ENCODE measurements around the gene NADK. TPM values are rescaled to one million over a fixed set of nuclear protein-coding genes. Genes with fewer than 3 reads are reported as not detected.

Gene NADK
- total RNA-seq, 2 experiments from 2014 or later = 42.1 to 43.6 TPM

GRCh38 chr1:1783320-1783719 is 5.0 kb upstream of the NADK start:
- peaks cover 15% of the 10 kb centered on the region for H3K36me3 Mint-ChIP-seq (ENCODE audit: low read depth)
- CTCF ChIA-PET = no interaction called here
- H3K27ac Mint-ChIP-seq = peak overlapping the region; percentile 63
- intact Hi-C loops (cut with micrococcal nuclease) = loop anchor here (10.0 kb wide), 1 partner anchor 271 kb away; the partner anchor contains the start of gene PRKCZ
- DNase-seq = no peak
- no peaks in the 10 kb centered on the region for H3K9me3 Mint-ChIP-seq
- H3K27me3 Mint-ChIP-seq (ENCODE audit: low read depth) = no peaks in the 10 kb centered on the region
- H3K4me3 Mint-ChIP-seq = no peak overlapping the region
- peaks cover 39% of the 10 kb centered on the region for H3K4me1 Mint-ChIP-seq (ENCODE audit: low read depth)

GRCh38 chr1:1782399-1783221 is 4.3 kb upstream of the NADK start:
- peaks cover 9% of the 10 kb centered on the region for H3K36me3 Mint-ChIP-seq (ENCODE audit: low read depth)
- no peaks in the 10 kb centered on the region for H3K9me3 Mint-ChIP-seq
- H3K4me3 Mint-ChIP-seq = no peak overlapping the region
- CTCF ChIA-PET = interaction anchor here (0.5 to 1.0 kb wide), 2 partner anchors 123 to 267 kb away, joined by 3 to 4 read pairs; no protein-coding TSS in a partner anchor
- H3K27me3 Mint-ChIP-seq (ENCODE audit: low read depth) = no peaks in the 10 kb centered on the region
- DNase-seq = peak; percentile 40
- intact Hi-C loops (cut with micrococcal nuclease) = loop anchor here (10.0 kb wide), 1 partner anchor 272 kb away; the partner anchor contains the start of gene PRKCZ
- H3K27ac Mint-ChIP-seq = no peak overlapping the region
- H3K4me1 Mint-ChIP-seq (ENCODE audit: low read depth) = peaks cover 39% of the 10 kb centered on the region

- H3K27me3 Mint-ChIP-seq (ENCODE audit: low read depth) = no peaks in the 10 kb centered on the region
- CTCF ChIA-PET = interaction anchor here (1.0 kb wide), 1 partner anchor 124 kb away, joined by 3 read pairs; no protein-coding TSS in a partner anchor
- intact Hi-C loops (cut with micrococcal nuclease) = loop anchor here (10.0 kb wide), 1 partner anchor 273 kb away; the partner anchor contains the start of gene PRKCZ
- no peak overlapping the region for H3K4me3 Mint-ChIP-seq
- no peaks in the 10 kb centered on the region for H3K9me3 Mint-ChIP-seq
- peak overlapping the region; percentile 39 for H3K27ac Mint-ChIP-seq
- peaks cover 49% of the 10 kb centered on the region for H3K4me1 Mint-ChIP-seq (ENCODE audit: low read depth)
- DNase-seq = peak; percentile 10
- H3K36me3 Mint-ChIP-seq (ENCODE audit: low read depth) = peaks cover 6% of the 10 kb centered on the region
These were observed 3.2 kb upstream of the NADK start for GRCh38 chr1:1781526-1781903.

GRCh38 chr1:1780598-1781525 is 2.6 kb upstream of the NADK start:
- Mint-ChIP-seq H3K4me3 (no peak overlapping the region), H3K4me1 (ENCODE audit: low read depth) (peaks cover 55% of the 10 kb centered on the region), H3K36me3 (ENCODE audit: low read depth) (peaks cover 9% of the 10 kb centered on the region), H3K27ac (peak overlapping the region; percentile 79), H3K9me3 (no peaks in the 10 kb centered on the region), H3K27me3 (ENCODE audit: low read depth) (no peaks in the 10 kb centered on the region)
- DNase-seq = no peak
- intact Hi-C loops (cut with micrococcal nuclease) = loop anchor here (10.0 kb wide), 1 partner anchor 274 kb away; the partner anchor contains the start of gene PRKCZ
- CTCF ChIA-PET = interaction anchor here (1.1 to 2.0 kb wide), 2 partner anchors 43 to 128 kb away, joined by 4 to 12 read pairs; no protein-coding TSS in a partner anchor

- peaks cover 8% of the 10 kb centered on the region for H3K36me3 Mint-ChIP-seq (ENCODE audit: low read depth)
- DNase-seq = peak; percentile 80
- CTCF ChIA-PET = interaction anchor here (0.6 to 2.0 kb wide), 6 partner anchors 15 to 129 kb away, joined by 3 to 12 read pairs (median 4); no protein-coding TSS in a partner anchor
These were observed 1.7 kb upstream of the NADK start for GRCh38 chr1:1779691-1780597.

GRCh38 chr1:1779320-1779675 is 1.0 kb upstream of the NADK start:
- Mint-ChIP-seq H3K27me3 (ENCODE audit: low read depth) (no peaks in the 10 kb centered on the region), H3K27ac (peak overlapping the region; percentile 79), H3K4me1 (ENCODE audit: low read depth) (peaks cover 65% of the 10 kb centered on the region), H3K36me3 (ENCODE audit: low read depth) (peaks cover 8% of the 10 kb centered on the region), H3K4me3 (peak overlapping the region; percentile 60), H3K9me3 (no peaks in the 10 kb centered on the region)
- intact Hi-C loops (cut with micrococcal nuclease) = loop anchor here (1.0 kb wide), 1 partner anchor 130 kb away; no protein-coding TSS in a partner anchor
- CTCF ChIA-PET = interaction anchor here (1.1 to 2.0 kb wide), 4 partner anchors 16 to 129 kb away, joined by 3 to 12 read pairs (median 6); no protein-coding TSS in a partner anchor
- DNase-seq = no peak

More at GRCh38 chr1:1779691-1780597, 1.7 kb upstream of the NADK start:
- intact Hi-C loops (cut with micrococcal nuclease) = loop anchor here (1.0 to 10.0 kb wide), 2 partner anchors 129 to 275 kb away; partner anchors contain the start of gene PRKCZ
- peak overlapping the region; percentile 38 for H3K4me3 Mint-ChIP-seq
- peaks cover 64% of the 10 kb centered on the region for H3K4me1 Mint-ChIP-seq (ENCODE audit: low read depth)
- no peaks in the 10 kb centered on the region for H3K9me3 Mint-ChIP-seq
- no peaks in the 10 kb centered on the region for H3K27me3 Mint-ChIP-seq (ENCODE audit: low read depth)
- peak overlapping the region; percentile 79 for H3K27ac Mint-ChIP-seq

- intact Hi-C loops (cut with micrococcal nuclease) = loop anchor here (1.0 kb wide), 2 partner anchors 113 to 131 kb away; partner anchors contain the start of gene GNB1
- DNase-seq = peak; percentile 90
- peak overlapping the region; percentile 60 for H3K4me3 Mint-ChIP-seq
- peaks cover 65% of the 10 kb centered on the region for H3K4me1 Mint-ChIP-seq (ENCODE audit: low read depth)
- CTCF ChIA-PET = interaction anchor here (1.1 to 2.0 kb wide), 4 partner anchors 16 to 130 kb away, joined by 3 to 12 read pairs (median 6); no protein-coding TSS in a partner anchor
- H3K36me3 Mint-ChIP-seq (ENCODE audit: low read depth) = peaks cover 8% of the 10 kb centered on the region
- H3K27me3 Mint-ChIP-seq (ENCODE audit: low read depth) = no peaks in the 10 kb centered on the region
- H3K27ac Mint-ChIP-seq = peak overlapping the region; percentile 79
- no peaks in the 10 kb centered on the region for H3K9me3 Mint-ChIP-seq
These were observed 521 bp upstream of the NADK start for GRCh38 chr1:1778663-1779319.

- Mint-ChIP-seq H3K4me3 (peak overlapping the region; percentile 82), H3K36me3 (ENCODE audit: low read depth) (peaks cover 10% of the 10 kb centered on the region), H3K27me3 (ENCODE audit: low read depth) (no peaks in the 10 kb centered on the region), H3K27ac (peak overlapping the region; percentile 81), H3K4me1 (ENCODE audit: low read depth) (peaks cover 57% of the 10 kb centered on the region), H3K9me3 (no peaks in the 10 kb centered on the region)
- intact Hi-C loops (cut with micrococcal nuclease) = no loop called here
- CTCF ChIA-PET = interaction anchor here (0.7 to 1.7 kb wide), 5 partner anchors 11 to 128 kb away, joined by 3 to 13 read pairs (median 3); no protein-coding TSS in a partner anchor
- no peak for DNase-seq
These were observed 729 bp downstream of the NADK start for GRCh38 chr1:1777583-1777899.

- intact Hi-C loops (cut with micrococcal nuclease) = no loop called here
- DNase-seq = no peak
These were observed 1.3 kb downstream of the NADK start for GRCh38 chr1:1776672-1777582.

More at GRCh38 chr1:1776672-1777582, 1.3 kb downstream of the NADK start:
- H3K4me1 Mint-ChIP-seq (ENCODE audit: low read depth) = peaks cover 56% of the 10 kb centered on the region
- H3K9me3 Mint-ChIP-seq = no peaks in the 10 kb centered on the region
- H3K27me3 Mint-ChIP-seq (ENCODE audit: low read depth) = no peaks in the 10 kb centered on the region
- CTCF ChIA-PET = interaction anchor here (0.6 to 1.7 kb wide), 7 partner anchors 11 to 399 kb away, joined by 3 to 13 read pairs (median 3); no protein-coding TSS in a partner anchor
- H3K27ac Mint-ChIP-seq = peak overlapping the region; percentile 81
- peaks cover 15% of the 10 kb centered on the region for H3K36me3 Mint-ChIP-seq (ENCODE audit: low read depth)
- peak overlapping the region; percentile 82 for H3K4me3 Mint-ChIP-seq
